NAMALWA (cell line): ENCODE results near the gene CSPG5.

ENCODE experiments used
- DNase-seq: peaks from one replicate; pipeline ENCODE4 v3.0.0-alpha.2; 2015; ENCODE audit warnings: low spot score

CSPG5 gene

GRCh38 chr3:47586746-47587145 lies 8.1 kb upstream of the CSPG5 start:
- no peak for DNase-seq

GRCh38 chr3:47583320-47584075 lies 4.8 kb upstream of the CSPG5 start:
- DNase-seq: no peak

GRCh38 chr3:47581835-47582234 lies 3.2 kb upstream of the CSPG5 start:
- no peak for DNase-seq

- no peak for DNase-seq
These were observed 2.8 kb upstream of the CSPG5 start for GRCh38 chr3:47581422-47581821.

GRCh38 chr3:47580481-47580880 lies 1.8 kb upstream of the CSPG5 start:
- no peak for DNase-seq

- DNase-seq: no peak
These were observed 1.2 kb upstream of the CSPG5 start for GRCh38 chr3:47579875-47580274.

GRCh38 chr3:47578119-47578632 lies 489 bp downstream of the CSPG5 start:
- DNase-seq: no peak

- no peak for DNase-seq
These were observed 1.0 kb downstream of the CSPG5 start for GRCh38 chr3:47577583-47578118.

GRCh38 chr3:47573190-47574172 lies 5.2 kb downstream of the CSPG5 start:
- no peak for DNase-seq

GRCh38 chr3:47571391-47572175 lies 7.1 kb downstream of the CSPG5 start:
- no peak for DNase-seq

- no peak for DNase-seq
These were observed 9.8 kb downstream of the CSPG5 start for GRCh38 chr3:47568901-47569300.

- DNase-seq: no peak
These were observed 11.5 kb downstream of the CSPG5 start for GRCh38 chr3:47567149-47567548.

- no peak for DNase-seq
These were observed 12.0 kb downstream of the CSPG5 start for GRCh38 chr3:47566667-47567066.

GRCh38 chr3:47565734-47566550 lies 12.7 kb downstream of the CSPG5 start:
- DNase-seq: no peak

GRCh38 chr3:47556351-47556750 lies 22.3 kb downstream of the CSPG5 start:
- DNase-seq: no peak

GRCh38 chr3:47554335-47554734 lies 24.3 kb downstream of the CSPG5 start:
- DNase-seq: no peak

- DNase-seq: no peak
These were observed 25.3 kb downstream of the CSPG5 start for GRCh38 chr3:47553407-47553806.

GRCh38 chr3:47542471-47543173 lies 36.0 kb downstream of the CSPG5 start:
- DNase-seq: no peak

- DNase-seq: no peak
These were observed 37.0 kb downstream of the CSPG5 start for GRCh38 chr3:47541583-47542108.

GRCh38 chr3:47540281-47540680 lies 38.4 kb downstream of the CSPG5 start:
- no peak for DNase-seq
